ENCODE data around the gene GSTP1.
A peak's percentile ranks its signal among the peaks of the same experiment; 100 is the strongest.

- TF ChIP-seq CTCF (IDR thresholded peaks at IDR 0.05): peak; percentile 86 to 97 (median 93)
- TF ChIP-seq POLR2AphosphoS5 (IDR thresholded peaks at IDR 0.05): peak; percentile 83 to 95
Measured at GRCh38 chr11:67583247-67584204, at the start of gene GSTP1.

Measured in upper lobe of left lung (tissue), 4 donors.